NCI-H748 treated with DMSO at 0.1 percent for 48 hours (cell line): ENCODE results near the gene CHID1.

Source experiments
- DNase-seq: peaks from one replicate; lab custom pipeline; 2025; lab: John Stamatoyannopoulos, UW

CHID1 gene

DNA sequence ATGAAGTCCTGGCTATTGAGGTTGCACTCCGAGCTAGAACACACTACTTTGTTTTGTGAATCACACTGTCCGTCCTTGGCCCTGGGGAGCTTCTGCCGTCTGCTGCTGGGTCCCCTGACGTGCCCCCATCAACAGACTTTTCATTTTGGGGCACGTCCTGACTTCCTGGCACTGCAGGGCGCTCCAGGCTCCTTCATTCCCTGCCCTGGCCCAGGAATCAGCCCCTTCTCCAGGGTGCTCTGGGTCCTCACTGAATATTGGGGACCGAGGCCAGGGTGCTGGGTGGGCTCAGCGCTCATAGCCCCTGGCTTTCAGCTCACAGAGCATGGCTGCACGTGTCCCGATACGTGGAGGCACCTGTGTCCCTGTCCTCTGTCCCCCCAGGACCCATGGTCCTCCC lies 45.7 kb downstream of the CHID1 start:
- no peak for DNase-seq

DNA sequence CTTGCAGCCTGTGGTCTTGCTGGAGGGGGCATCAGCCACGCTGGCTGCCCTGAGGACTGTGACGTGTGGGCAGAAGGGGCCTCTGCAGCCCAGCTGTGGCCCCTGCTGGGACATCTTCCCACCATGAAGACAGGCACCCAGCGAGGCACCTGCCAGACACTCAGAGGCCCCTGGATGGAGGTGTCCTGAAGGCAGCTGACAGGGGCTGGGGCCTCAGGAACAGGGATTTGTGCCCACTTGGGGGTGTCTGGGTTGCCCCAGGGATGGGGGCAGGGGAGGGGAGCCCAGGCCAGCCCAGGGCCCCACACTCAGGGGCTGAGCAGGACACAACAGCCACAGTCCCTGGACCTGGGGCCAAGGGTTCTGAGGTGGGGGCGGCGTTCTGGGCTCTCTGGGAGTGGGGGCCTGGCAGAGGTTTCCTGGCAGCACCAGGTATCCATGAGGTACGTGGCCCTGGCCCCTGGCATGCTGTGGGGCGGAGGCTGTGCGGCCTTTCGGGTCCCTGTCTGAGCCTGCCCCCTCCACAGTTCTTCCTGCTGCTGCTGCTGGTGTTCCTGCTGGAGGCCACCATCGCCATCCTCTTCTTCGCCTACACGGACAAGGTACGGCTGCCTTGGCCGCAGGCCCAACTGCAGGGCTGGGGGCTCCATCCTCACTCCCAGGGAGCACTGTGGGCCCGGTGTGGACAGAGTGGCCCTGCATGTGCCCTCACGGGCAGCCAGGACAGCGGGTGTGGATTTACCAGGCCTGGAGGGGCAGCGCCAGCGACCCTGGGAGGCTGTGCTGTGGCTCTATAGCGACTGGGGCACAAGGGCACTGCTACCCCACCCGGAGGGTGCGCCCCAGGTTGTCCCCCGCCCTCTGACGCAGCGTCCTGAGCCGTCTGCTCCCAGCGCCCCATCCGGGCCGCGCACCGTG lies 46.4 kb downstream of the CHID1 start:
- no peak for DNase-seq

DNA sequence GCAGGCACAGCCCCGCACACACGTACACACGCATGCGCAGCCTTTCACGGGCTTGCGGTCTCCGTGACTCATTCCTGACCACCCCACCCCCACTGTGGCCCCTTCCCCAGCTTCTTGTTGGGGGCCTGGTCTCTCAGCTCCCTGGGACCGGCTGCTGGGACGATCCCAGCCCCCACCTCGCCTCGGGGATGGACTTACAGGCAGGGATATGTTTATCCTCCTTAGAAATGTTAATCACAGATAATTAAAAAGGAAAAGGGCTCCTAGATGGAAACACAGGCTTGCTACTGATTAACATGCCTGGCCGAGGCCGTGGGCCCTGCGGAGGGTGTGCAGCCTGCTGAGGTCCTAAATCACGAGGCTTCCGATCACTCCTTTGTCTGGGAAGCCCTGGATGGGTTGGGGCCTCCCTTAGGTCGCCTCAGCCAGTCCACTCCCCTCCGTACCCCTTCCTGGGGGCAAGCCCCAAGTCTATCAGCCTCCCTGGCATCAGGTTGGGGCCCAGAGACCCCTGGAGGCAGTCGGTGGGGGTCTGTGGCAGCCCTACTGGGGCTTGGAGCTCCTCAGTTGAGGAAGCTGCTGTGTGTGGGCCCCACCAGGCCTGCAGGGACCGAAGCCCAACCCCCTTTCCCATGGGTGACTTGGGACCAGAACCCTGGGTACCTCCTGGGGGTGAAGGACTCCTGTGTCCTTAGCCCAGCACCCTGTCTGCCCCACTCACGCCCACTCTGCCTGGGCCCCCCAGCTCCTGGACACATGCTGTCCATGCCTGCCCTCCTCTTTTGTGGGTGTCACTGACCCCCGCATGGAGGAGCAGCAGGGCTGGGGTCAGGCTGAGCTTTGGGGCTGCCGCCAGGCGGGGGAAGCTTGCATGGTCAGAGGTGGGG lies 47.3 kb downstream of the CHID1 start:
- DNase-seq, result no peak

DNA sequence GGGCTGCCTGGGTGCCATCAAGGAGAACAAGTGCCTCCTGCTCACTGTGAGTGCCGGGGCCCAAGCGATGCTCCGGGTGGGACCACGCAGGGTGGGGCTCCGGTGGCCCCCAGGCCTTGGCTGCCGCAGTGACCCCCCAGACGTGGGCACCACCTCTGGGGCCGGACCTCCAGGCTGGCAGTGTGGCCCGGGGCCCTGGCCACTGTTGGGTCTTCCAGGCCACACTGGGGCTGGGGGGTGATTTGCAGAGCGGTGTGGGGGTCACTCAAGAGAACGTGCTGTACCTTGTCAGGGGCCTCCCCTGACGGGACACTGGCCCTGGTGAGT lies 48.0 kb downstream of the CHID1 start:
- DNase-seq, result no peak

DNA sequence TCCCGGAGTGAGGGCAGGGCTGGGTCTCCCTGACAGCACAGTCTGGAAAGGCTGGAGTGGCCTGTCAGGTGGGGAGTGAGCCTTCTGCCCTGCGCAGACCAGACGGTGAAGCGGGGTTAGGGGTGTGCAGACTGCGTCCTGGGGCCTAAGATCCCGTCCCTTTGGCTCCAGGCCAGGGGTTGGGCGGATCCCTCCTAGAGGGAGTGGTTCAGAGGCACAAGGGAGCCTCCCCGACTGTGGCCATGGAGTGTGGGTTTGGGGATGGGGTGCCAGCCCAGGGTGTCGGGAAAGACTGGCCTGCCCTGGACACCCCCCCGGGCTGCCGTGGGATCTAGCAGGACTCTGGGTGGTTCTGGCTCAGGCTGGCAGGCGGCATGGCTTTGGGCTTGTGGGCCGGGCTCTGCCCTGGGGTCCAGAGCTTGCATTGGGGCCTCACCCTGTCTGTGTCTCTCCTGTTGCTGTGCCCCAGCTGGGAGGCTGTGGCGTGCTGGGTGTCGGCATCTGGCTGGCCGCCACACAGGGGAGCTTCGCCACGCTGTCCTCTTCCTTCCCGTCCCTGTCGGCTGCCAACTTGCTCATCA lies 48.4 kb downstream of the CHID1 start:
- no peak for DNase-seq

DNA sequence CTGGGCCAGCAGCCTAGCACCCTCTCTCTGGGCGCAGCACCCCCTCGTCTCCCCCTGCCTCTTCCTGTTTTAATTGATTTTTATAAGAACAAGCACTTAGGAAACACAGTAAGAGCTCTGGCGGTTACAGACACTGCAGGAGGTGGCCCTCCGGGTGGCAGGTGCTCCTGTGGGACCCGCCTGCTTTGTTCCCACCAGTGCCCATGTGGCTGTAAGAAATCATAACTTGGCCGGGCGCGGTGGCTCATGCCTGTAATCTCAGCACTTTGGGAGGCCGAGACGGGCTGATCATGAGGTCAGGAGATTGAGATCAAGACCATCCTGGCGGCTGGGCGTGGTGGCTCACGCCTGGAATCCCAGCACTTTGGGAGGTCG lies 49.5 kb downstream of the CHID1 start:
- no peak for DNase-seq

DNA sequence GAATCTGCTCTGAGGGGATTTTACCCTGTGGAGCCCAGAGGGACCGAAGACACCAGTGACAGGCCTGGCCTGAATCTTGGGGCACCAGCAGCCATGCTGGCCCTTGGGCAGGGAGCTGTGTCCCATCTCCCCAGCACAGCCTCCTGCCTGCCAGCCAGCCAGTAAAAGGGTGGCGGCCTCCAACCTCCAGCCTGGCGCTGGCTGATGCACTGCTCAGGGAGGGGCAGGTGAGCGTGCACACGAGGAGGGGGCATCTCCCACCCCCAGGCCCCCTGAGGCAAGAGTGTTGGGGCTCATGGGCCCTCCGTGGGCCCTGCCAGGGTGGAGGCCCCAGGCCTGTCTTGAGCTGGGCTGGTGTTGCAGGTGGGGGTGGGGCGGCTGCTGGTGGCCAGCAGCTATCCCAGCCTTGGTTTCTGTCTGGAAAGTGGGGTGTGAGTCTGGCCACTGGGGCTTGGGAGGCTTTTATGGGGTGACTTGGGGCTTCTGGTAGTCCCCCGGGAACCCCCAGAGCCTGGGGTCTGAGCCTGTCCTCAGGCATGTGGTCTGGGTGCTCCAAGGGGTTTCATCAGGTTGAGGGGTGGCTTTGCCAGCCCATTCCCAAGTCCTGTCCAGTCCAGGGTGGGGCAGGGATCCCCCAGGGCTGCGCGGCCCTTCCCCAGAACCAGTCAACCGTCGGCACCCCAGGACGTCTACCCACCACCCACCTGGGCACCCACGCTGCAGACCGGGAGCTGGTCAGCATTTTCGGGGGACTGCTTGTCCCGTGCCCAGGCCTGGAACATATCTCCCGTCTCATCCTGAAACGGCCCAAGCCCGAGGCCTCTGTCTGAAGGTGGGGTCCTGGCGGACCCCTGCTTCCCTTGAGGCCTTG lies 50.1 kb downstream of the CHID1 start:
- no peak for DNase-seq

DNA sequence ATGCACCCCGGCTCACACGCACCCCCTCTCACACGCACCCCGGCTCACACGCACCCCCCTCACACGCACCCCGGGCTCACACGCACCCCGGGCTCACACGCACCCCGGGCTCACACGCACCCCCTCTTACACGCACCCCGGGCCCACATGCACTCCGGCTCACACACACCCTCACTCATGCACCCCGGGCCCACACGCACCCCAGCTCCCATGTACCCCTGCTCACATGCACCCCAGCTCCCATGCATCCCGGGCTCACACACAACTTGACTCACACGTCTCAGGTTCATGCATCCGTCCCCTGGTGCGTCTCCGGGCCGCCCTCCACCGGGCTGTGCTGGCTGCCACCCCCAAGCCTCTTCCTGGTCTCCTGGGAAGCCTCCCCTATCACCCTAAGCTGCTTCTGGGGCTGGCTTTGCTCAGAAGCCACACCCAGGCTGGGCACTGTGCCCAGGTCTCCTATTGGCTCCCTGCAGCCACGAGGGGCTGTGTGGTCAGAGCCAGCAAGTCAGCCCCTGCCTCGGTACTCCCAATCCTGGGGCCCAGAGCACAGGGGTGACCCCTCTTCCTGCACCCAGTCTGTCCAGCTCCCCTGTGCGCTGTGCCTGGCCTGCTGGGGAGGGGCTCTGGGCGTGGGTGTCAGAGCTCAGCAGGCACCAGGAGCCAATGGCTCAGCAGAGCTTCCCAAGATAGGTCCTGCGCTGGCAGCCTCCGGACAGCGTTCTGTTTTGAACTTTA lies 51.0 kb downstream of the CHID1 start:
- DNase-seq, result peak; percentile 31

DNA sequence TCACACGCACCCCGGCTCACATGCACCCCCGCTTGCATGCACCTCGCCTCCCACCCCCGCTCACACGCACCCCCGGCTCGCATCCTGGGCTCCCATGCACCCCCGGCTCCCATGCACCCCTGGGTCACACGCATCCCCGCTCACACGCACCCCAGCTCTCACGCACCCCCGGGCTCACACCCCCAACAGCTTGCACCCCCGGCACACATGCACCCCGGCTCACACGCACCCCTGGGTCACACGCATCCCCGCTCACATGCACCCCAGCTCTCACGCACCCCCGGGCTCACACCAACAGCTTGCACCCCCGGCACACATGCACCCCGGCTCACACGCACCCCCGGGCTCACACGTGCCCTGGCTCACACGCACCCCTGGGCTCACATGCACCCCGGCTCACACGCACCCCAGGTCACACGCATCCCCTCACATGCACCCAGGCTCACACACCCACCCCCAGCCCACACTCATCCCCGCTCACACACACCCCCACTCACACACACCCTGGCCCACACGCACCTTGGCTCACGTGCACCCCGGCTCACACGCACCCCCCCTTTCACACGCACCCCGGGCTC lies 51.8 kb downstream of the CHID1 start:
- DNase-seq, result no peak

DNA sequence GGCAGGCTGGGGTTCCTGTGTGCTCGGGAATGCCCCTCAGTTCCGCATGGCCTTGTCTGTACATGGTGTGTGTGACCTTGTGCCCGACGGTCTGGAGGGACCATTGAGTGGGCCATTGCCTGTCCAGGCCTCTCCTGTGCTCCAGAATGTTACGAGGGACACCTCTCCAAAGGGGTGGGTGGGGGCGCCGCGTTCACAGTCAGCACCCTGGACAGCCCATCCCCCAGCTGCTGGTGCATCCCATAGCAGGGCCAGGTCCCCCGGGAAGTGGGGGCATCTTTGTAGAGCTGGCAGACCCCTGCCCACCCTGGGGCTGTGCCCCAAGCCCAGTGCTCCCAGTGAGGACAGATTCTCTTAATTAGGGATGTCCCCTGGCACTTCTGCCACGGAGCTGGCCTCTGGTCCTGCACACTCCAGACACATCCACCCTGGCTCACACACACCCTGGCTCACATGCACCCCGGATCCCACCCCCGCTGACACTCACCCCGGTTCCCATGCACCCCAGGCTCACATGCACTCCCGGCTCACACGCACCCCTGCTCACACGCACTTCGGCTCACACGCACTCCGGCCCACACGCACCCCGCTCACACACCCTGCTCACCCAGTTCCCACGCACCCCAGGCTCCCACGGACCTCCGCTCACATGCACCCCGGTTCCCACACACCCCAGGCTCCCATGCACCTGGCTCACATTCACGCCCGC lies 52.4 kb downstream of the CHID1 start:
- DNase-seq, result no peak

DNA sequence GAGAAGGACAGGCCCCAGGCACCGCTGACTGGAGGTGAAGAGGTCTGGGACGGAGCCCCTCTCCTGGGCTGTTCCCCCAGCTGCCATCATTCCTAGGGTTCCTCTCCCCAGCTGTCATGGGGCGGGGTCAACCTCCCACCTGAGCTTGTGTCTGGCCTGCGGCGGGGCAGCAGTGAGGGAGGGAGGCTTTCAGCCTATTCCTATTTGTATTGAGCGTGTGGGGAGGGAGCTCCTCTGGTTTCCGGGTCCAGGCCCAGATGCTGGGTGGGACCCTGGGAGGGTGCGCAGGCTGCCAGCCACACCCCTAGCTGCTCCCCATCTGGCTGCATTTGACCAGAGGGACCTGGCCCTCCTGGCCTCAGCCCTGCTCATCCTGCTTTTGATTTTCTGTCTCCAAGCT lies 54.2 kb downstream of the CHID1 start:
- DNase-seq, result no peak

DNA sequence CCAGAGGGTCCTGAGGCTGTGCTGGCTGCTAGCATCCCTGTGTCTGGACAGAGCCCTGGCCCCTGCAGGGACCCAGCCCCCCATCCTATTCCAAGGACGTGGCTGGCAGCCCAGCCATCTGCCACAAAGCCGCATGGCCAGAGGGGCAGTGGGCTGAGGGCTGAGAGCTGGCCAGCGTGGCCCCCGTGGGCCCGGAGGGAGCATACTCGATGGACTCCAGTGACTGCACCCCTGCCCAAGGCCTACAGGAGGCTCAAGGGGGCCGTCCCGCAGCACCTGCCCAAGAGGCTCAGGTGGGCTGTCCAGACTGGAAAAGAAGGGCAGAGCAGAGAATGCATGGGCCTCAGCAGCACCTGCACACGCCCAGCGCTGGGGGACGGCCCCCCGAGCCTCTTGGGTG lies 54.8 kb downstream of the CHID1 start:
- no peak for DNase-seq

DNA sequence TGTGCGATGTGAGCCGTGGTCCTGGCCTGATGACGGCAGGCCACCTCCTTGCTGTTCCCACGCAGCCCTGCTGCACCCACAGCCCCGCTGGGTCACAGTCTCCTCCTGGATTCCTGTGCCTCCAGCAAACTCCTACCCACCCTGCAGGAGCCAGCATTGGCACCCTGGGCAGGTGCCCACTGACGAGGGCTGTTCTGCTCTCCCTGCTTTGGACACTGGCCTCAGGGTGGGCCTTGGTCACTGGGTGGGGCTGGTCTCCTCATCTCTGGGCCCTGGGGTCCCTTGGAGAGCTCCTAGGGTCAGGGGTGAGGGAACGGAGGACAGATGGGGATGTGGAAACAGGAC lies 55.3 kb downstream of the CHID1 start:
- no peak for DNase-seq

DNA sequence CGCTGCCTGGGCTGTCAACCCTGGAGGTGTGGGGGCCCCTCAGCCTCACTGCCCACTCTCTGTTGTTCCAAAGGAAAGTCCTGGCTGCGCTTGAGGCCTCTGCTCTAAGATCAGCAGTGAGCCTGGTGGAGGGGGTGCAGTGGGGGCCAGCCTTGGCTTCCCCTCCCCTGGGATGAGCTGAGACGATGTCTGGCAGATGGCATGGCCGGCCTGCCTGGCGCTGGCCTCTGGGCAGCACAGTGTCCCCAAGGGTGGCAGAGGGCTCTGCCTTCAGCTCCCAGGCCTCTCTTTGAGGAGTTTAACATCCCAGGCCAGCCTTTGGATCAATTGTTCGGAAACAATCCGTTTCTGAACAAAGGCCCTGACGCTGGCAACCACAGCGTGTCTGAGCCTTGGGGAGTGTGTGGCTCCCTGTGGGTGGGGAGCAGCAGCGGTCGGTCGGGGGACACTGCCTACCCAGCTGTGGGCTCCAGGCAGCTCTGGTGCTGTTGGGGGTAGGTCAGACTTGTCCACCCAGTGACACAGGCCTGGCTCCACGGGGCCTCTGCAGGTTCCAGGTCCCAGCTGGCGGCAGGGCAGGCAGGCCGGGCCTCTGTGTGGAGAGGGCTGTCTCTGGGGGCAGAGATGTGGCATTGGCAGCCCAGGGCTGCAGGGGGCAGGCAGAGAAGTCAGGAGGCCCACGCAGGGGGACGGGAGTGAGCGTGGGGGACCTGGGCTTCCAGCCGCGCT lies 55.8 kb downstream of the CHID1 start:
- DNase-seq, result no peak

DNA sequence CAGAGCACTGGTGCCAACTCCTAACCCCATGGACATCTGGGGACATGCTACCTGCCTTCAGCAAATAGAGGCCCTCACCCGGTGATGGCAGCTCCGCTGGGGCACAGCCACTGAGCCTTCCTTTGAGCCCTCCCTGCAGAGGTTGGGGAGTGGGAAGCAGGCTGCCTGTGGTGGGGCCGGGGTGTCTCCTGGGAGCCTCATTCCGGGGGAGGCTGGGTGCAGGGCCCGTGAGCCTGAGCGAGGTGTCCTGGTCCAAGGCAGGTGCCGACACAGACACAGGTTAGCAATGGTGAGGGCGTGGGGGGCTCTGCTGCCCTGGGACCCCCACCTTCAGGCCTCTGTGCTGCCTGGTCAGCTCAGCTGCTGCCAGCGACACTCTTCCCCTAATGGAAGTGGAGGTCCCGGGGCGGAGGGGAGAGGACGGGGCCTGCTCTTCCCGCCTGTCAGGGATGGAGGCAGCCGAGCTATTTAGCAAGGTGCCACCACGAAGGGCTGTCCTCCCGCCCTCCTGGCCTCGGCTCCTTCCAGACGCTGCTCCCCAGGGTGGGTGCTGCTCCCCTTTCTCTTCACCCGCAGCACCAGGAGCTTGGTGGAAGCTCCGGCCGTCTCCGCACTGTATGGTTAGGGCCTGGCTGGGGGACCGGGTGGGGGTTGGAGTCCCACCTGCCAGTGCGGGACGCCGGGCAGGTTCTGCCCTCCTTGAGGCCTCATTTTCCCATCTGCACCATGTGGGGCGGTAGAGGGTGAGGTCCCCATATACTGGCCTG lies 56.7 kb downstream of the CHID1 start:
- no peak for DNase-seq

DNA sequence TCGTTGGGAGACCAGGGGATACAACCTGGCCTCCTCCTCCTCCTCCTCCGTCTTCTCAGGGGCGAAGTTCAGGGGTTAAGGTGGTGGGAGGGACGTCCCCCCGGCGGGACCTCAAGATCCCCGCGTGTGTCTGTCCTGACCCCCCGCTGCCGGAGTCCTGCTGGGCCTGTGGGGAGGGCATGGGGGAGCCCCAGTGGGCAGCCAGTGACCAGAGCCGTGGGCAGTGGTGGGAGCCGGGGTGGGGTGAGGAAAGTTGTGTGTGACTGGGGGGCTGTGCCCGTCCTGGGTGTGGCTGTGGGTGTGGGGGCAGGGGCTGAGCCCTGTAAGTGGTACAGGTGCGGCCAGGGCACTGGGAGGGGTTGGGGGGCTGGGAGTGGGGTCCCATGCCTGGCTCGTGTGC lies 57.8 kb downstream of the CHID1 start:
- DNase-seq, result no peak

DNA sequence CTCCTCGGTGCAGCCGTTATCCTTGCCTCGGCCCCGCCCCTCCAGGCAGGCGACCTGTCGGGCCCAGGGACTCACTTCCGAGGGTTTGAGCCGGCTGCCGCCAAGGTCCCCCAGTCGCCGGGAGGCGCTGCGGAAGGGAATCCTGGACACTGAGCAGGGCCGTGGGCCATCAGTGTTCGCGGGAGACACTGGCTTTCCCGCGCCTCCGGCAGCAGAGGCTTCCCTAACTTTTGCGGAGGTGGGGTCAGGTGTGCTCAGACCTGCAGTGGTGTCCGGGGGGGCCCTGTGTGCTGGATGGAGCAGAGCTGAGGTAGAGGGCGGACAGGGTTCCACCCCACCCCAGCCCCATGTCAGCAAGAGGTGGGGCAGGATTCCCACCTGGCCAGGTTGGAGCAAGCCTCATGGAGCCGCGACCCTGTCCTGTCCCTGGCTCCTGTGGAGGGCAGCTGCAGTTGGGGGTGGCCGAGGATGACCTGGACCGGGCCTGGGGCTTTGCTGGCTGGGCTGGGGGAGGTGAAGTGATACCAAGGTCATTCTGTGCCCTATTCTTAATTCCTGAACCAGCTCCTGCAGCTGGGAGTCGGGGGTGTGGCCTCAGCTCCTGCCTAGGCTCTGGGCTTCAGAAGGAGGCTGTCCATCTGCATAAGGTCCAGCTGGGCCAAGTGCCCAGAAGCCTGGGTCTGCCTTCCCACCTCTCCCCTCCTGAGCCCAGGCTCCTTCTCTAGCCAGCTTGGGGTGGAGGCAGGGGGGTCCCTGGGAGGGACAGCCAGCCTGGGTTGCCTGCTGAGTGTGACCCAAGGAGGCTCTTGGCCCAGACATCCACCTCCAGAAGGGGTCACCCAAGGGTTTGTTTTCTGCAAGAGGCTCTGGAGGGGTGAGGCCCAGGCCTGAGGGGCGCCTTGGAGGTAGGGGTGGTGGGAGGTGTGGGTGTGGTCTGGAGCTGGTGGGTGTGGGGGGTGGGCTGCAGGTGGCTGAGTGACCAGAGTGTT lies 59.5 kb downstream of the CHID1 start:
- DNase-seq, result no peak
